ENCODE measurements around the gene TRPV3.
"Not testable (repeated sequence)": the region's sequence is repeated elsewhere in the genome, so short reads cannot be mapped to it uniquely, and the experiment has no call there.

TRPV3 gene

GRCh38 chr17:3557768-3558583 is at the start of gene TRPV3:
Gene TRPV3 (minus strand): TSS chr17:3557812. CDS start chr17:3554850, 2,962 bp downstream.
- DNase-seq = peak; percentile 68

DNA sequence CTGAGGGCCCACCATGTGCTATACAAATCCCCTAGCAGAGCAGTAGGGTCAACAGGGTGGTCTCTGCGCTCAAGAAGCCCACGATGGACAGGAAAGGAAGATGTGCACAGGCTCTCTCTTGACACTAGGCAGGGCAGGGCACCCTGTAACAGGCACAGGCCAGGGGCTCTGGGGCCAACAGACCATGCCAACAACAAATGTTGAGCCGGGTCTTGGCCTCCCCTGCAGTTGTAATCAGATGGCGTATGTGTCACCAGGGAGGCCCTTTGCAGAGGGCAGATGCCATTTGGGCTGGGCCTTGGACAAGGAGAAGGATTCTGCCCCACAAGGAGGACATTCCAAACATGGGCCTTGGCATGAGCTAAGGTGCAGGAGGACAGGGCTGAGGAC is 46.3 kb upstream of the TRPV3 start:
- DNase-seq = no peak

DNA sequence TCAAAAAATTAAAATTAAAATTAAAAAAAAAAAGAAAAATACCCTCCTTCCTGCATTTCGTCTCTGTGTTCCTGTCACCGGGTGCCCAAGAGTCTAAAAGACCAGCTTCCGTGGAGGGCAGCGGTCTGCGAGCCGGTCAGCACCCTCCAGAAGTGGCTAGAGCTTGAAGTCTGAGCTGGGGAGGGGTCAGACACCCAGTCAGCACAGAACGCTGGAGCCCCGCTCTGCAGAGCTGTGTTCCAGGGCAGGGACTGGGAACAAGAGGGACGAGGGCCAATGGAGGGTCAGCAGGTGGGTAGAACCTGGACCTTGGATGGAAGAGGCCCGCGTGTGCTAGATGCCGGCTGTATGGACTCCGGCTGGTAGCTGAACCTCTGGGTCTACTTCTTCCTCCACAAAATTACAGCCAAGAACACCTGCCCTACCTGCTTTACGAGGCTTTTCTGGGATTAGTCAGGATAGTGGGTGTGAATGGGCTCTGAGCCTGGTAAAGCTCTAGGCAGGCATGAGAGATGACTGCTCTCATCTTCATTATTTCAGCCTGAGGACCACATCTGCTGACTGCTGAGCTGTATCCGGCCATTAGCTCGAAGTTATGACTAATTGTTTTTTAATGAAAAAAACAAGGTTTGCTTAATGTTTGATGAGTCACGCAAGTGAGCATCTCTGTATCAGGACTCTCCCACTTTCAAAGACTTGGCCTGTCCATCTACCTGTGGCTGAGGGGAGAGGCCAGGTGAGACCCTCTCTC is 45.7 kb upstream of the TRPV3 start:
- DNase-seq = no peak

- DNase-seq = peak; percentile 7
These were observed 44.9 kb upstream of the TRPV3 start for GRCh38 chr17:3602499-3602898.

- no peak for DNase-seq
These were observed 43.1 kb upstream of the TRPV3 start for GRCh38 chr17:3600529-3601205.

DNA sequence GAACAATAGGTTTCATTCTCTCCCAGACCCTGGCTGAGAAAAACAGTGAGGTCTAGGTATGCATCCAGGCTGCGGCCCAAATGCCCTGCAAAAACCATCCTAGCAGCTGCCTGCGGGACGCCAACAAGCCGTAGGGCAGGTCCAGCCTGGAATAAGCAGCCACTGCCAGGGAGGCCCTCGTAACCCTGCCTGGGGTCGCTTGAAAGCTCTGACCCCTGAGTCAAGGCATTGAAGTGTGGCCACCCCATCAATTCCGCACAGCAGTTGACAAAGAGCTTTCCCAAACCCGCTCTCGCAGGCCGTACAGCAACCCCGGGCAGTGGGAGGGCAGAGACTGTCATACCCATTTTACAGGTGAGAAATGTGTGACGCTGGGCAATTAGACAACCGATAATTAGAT is 40.5 kb upstream of the TRPV3 start:
- no peak for DNase-seq

DNA sequence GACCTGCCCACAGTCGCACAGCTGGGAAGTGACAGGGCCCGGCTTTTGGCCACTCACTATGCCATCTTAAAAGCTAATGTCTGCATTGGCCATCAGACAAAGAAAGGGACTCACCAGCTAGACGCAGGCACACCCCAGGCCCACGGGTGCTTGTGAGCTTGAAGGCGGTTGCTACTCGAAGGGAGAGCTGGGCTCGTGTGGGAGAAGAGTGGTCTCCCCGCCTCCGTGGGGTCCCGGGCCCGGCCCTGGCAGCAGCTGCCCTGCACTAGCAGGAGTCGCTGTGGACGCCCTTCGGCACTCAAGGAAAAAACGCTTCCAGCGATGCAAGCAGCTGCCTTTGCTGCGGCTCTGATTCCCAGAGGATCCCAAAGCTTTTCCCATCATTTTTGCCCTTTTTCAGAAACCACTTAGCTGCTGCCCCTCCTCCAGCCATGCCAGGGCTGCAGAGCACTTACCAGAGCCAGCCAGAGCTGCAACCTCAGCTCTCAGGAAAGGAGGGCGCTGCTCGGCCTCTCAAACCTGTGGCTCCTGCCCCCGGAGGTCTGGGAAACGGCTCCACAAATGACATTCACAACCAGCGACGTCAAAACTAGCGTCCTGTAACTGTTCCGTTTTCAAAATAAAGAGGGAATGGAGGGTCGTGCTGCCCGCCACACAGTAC is 39.3 kb upstream of the TRPV3 start:
- DNase-seq = no peak

DNA sequence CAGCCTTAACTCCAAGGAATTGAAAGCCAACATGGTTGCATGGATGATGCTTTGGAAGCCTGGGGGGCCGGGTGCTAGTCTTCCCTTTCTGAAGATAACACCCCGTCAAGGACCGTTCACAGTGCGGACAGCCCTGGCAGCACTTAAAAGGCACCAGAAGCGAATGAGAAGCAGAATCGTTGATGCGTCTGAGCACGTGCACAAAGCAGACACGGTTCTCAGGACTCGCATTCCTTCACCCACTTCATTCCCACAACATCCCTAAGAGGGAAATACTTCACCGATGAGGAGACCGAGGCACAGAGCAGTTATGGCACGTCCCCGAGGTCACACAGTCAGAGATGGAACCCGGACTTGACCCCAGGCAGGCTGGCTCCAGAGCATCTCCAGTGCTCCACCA is 37.4 kb upstream of the TRPV3 start:
- DNase-seq = no peak

- no peak for DNase-seq
These were observed 36.6 kb upstream of the TRPV3 start for GRCh38 chr17:3594051-3594800.

GRCh38 chr17:3593384-3593783 is 35.8 kb upstream of the TRPV3 start:
- DNase-seq = no peak

DNA sequence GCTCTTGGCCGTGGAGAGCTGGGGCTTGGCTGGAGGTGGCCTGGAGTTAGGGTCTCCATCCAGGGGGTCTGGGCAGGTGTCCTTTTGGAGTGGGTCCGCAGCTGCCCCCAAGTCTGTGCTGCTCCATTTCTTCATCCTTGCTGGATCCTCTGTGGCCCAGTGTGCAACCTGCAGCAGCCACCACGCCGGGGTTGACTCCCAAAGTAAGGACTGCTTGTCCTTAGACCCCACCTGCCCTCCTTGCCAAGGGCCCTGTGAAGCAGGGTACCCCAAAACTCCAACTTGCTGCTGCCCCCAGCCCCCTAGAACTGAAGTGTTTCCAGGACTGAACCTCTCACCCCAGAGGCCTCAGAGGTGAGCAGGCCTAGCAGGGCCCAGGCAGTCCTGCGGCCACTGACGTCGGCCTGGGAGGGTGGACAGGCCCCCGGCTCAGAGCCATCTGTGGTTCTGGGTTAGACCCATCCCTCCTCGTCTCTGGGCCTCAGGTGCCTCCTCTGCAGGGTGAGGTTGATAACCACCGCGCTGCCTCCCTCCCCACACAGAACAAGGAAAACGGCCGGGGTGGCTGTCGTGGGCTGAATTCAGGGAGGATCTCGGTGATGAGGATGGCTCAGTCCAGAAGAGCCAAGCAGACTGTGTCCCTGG is 34.7 kb upstream of the TRPV3 start:
- no peak for DNase-seq

GRCh38 chr17:3590768-3591167 is 33.2 kb upstream of the TRPV3 start:
- no peak for DNase-seq

- DNase-seq = no peak
These were observed 32.6 kb upstream of the TRPV3 start for GRCh38 chr17:3590231-3590630.

DNA sequence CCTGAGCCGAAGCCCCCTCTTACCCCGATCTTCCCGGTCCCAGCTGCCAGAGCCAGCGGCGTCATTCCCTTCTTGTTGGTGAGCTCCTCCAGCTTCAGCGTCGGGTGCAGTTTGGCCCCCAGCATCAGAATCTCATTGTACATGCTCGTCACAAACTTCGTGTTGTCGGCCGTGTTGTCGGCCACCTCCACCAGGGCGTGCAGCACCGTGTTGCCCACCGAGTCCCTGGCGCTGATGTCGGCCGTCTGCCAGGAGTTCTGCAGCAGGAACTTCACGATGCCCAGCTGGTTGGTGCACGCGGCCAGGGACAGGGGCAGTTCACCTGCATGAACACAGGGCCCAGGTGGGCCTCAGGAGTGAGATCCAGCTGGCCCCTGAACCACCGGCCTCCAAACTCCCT is 32.2 kb upstream of the TRPV3 start:
- no peak for DNase-seq

DNA sequence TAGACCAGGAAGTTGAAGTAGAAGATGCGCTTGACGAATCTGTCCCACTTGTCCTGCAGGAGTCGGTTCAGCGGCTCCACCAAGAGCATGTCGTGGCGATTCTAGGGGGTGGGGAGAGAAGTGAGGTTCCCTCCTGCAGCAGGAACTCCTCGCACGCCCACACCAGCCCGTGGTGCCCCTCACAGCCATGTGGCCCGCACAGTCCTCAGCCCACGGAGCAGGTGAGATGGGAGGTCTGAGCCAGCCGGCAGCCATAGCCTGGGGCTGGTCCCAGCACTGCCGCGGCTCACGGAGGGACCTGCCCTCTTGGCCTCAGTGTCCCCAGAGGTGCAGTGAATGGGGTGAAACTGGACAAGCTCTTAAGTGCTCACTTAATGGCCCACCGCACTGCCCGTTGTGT is 28.2 kb upstream of the TRPV3 start:
- DNase-seq = no peak

- DNase-seq = no peak
These were observed 25.8 kb upstream of the TRPV3 start for GRCh38 chr17:3583456-3583855.

DNA sequence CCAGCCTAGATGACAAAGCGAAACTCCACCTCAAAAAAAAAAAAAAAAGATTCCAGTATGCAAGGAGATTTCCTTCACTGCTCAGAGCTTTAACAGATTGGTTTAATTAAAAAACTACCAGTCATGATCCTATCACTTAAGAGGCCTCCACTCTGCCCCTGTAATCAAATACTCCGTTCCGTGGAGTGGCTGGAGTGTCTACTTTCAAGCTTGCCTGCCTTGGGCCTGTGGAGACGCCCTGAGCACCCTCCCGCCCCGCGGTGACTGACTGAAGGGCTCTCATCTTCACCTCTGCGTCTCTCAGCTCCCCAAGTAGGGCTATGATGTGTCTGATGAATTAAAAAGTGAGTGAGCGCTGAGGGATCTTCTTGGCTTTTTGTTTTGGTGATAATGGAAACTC is 25.3 kb upstream of the TRPV3 start:
- no peak for DNase-seq

GRCh38 chr17:3578667-3579066 is 21.1 kb upstream of the TRPV3 start:
- DNase-seq = not testable (repeated sequence)

- DNase-seq = no peak
These were observed 19.4 kb upstream of the TRPV3 start for GRCh38 chr17:3576970-3577369.

DNA sequence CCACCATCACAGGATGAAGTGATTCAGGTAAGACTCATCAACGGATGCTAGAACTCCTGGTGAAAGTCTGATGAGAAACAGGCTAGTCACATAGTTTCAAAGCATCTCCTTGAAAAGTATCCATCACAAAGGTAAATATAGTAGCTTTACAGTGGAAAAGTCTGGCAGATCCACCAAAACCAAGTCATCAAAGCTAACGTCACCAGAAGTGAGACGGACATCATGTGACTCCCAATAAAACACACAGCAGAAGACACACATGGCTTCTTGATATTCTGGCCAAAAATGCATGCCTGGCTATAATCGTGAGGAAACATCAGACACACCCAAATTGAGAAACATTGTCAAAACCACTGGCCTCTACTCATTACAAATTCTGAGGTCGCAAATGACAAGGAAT is 17.9 kb upstream of the TRPV3 start:
- no peak for DNase-seq

- DNase-seq = no peak
These were observed 16.6 kb upstream of the TRPV3 start for GRCh38 chr17:3574231-3574630.
